ENCODE results near the gene ACAA2.

DNA sequence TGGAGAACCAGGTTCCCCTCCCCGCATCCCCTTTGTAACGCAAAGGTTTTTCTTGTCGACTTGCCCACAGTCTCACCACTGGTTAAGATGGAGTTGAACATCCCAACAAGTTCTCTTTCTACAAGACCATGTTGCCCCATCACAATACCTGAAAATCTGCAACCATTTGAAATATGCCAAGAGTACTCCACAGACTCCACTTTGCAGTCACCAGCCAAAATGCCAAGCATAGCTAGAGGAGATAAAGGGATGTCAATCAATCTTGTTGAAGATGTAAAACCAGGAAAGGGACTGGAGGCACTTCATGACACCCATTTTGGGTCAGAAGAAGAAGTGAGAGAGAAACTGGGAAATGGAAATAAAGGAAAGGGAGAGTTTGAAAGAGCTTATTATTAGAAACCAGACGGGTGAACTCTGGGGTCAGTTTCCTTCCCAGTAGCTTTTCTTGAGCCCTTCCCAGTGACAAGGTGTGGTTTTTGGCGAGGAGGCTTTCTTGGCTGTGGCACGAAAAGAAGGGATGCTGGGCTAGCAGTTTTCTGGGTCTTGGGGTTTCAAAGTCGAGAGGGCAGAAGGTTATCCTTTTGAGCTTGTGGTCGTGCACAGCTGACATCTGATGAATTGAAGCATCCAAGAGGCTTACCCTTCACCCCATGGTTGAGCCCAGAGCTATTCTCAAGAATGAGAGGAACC is 79.3 kb downstream of the ACAA2 start:
- TF ChIP-seq, protein P1, sequence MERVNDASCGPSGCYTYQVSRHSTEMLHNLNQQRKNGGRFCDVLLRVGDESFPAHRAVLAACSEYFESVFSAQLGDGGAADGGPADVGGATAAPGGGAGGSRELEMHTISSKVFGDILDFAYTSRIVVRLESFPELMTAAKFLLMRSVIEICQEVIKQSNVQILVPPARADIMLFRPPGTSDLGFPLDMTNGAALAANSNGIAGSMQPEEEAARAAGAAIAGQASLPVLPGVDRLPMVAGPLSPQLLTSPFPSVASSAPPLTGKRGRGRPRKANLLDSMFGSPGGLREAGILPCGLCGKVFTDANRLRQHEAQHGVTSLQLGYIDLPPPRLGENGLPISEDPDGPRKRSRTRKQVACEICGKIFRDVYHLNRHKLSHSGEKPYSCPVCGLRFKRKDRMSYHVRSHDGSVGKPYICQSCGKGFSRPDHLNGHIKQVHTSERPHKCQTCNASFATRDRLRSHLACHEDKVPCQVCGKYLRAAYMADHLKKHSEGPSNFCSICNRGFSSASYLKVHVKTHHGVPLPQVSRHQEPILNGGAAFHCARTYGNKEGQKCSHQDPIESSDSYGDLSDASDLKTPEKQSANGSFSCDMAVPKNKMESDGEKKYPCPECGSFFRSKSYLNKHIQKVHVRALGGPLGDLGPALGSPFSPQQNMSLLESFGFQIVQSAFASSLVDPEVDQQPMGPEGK (CRISPR knock-in tag; IDR thresholded peaks at IDR 0.05; ENCODE audit: borderline replicate concordance), result no peak
- TF ChIP-seq RARB (CRISPR knock-in tag; IDR thresholded peaks at IDR 0.05) (no peak), BACH2 (CRISPR knock-in tag; IDR thresholded peaks at IDR 0.05; ENCODE audit: borderline replicate concordance) (no peak)
